ENCODE results near the gene VWC2. TPM values are rescaled to one million over a fixed set of nuclear protein-coding genes. Genes with fewer than 3 reads are reported as not detected.

The VWC2 gene
- total and polyA plus RNA-seq, 2 experiments from 2014 or later = 0.67 to 0.98 TPM

DNA sequence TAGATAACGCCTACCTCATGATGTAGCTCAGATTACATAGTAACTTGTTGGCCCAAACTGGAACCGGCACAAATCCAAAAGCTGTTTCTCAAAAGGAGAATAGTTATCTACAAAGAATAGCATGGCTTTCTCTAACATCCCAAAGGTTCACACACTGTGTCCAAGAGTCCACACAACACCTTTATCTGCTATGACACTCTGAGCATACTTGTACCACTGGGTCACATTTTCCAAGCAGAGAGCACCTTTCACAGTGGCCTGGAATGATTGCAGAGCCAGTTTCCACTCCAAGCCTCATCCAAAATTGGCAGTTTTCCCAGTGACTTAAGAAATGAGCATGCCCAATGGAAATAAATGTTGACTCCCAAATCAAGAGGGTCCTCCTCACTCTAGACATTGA, 155.3 kb downstream of the VWC2 start:
- no peak for DNase-seq (ENCODE audit: low read depth in 1 of 2, low spot score in 1 of 2)
- no peaks in the 10 kb centered on the region for H3K9me3 ChIP-seq (ENCODE audit: low read depth)
- TF ChIP-seq, protein P1, sequence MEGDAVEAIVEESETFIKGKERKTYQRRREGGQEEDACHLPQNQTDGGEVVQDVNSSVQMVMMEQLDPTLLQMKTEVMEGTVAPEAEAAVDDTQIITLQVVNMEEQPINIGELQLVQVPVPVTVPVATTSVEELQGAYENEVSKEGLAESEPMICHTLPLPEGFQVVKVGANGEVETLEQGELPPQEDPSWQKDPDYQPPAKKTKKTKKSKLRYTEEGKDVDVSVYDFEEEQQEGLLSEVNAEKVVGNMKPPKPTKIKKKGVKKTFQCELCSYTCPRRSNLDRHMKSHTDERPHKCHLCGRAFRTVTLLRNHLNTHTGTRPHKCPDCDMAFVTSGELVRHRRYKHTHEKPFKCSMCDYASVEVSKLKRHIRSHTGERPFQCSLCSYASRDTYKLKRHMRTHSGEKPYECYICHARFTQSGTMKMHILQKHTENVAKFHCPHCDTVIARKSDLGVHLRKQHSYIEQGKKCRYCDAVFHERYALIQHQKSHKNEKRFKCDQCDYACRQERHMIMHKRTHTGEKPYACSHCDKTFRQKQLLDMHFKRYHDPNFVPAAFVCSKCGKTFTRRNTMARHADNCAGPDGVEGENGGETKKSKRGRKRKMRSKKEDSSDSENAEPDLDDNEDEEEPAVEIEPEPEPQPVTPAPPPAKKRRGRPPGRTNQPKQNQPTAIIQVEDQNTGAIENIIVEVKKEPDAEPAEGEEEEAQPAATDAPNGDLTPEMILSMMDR (IDR thresholded peaks at IDR 0.05; ENCODE audit: low read depth, low read length) = no peak
- no peaks in the 10 kb centered on the region for H3K27me3 ChIP-seq
- H3K27ac ChIP-seq = no peak overlapping the region
- H3K36me3 ChIP-seq = no peaks in the 10 kb centered on the region
- H3K4me1 ChIP-seq (ENCODE audit: low read depth) = no peaks in the 10 kb centered on the region
- H3K4me3 ChIP-seq = no peak overlapping the region

DNA sequence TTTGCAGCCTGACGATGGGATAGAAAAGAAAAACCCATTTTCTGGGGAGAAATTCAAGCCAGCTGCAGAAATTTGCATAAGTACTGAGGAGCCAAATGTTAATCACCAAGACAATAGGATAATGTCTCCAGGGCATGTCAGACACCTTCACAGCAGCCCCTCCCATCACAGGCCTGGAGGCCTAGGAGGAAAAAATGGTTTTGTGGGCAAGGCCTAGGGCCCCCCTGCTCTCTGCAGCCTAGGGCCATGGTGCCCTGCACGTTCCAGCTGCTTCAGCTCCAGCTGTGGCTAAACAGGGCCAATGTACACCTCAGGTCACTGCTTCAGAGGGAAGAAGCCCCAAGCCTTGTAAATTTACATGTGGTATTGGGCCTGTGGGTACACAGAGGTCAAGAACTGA, 158.2 kb downstream of the VWC2 start:
- Histone ChIP-seq H3K27ac (no peak overlapping the region), H3K4me1 (ENCODE audit: low read depth) (no peaks in the 10 kb centered on the region), H3K36me3 (no peaks in the 10 kb centered on the region), H3K4me3 (no peak overlapping the region), H3K9me3 (ENCODE audit: low read depth) (no peaks in the 10 kb centered on the region), H3K27me3 (no peaks in the 10 kb centered on the region)
- TF ChIP-seq, protein P1 (IDR thresholded peaks at IDR 0.05; ENCODE audit: low read depth, low read length) = no peak
- DNase-seq (ENCODE audit: low read depth in 1 of 2, low spot score in 1 of 2) = no peak

DNA sequence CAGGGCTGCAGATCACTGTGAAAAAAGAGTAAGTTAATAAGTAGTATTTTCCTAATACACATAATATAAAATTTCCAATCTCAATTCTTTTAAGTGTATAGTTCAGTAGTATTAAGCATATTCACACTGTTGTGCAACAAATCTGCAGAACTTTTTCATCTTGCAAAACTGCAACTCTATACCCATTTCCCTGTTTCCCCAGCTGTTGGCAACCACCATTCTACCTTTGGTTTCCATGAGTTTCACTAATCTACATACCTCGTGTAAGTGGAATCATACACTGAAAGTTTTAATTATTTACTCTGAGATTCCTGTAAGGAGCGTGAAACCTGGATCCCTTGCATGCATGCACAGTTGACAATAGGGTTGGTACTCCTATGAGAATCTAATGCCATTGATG, 164.2 kb downstream of the VWC2 start:
- no peak for DNase-seq (ENCODE audit: low read depth in 1 of 2, low spot score in 1 of 2)
- Histone ChIP-seq H3K36me3 (no peaks in the 10 kb centered on the region), H3K27me3 (no peaks in the 10 kb centered on the region), H3K9me3 (ENCODE audit: low read depth) (no peaks in the 10 kb centered on the region), H3K4me3 (no peak overlapping the region), H3K27ac (no peak overlapping the region), H3K4me1 (ENCODE audit: low read depth) (no peaks in the 10 kb centered on the region)
- TF ChIP-seq, protein P1 (IDR thresholded peaks at IDR 0.05; ENCODE audit: low read depth, low read length) = no peak

Data from cardiac muscle cell (in vitro differentiated cells and primary cell).